ENCODE data around the gene ASTN2.

ASTN2 gene

DNA sequence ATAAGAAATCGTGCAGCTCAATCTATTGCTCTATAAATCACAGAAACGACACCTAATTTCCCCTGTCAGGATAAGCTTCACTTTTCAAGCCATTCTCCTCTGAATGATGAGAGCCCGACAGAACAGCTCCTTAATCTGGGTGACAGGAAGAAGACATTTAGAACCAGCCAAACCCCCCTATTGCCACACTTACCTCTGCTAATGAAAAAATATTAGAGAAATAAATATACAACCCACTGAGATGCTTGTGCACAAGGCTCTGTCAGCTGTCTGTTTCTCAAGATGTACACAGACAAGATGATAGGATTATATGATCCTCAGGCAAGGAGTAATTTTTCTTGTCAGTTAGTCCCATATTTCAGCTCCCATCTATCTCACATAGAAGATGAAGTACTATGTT is 785.2 kb downstream of the ASTN2 start:
- no peaks in the 10 kb centered on the region for H3K27me3 ChIP-seq (replicated peaks; ENCODE audit: control insufficient read depth, insufficient read depth, low read length)
- TF ChIP-seq CTCF (IDR thresholded peaks at IDR 0.05; ENCODE audit: insufficient read depth, low read length, poor library complexity, severe bottlenecking) = no peak
- no peak overlapping the region for H3K4me3 ChIP-seq (replicated peaks; ENCODE audit: low read depth, low read length)
- no peaks in the 10 kb centered on the region for H3K36me3 ChIP-seq (ENCODE audit: control insufficient read depth, insufficient read depth, low read length)
- DNase-seq (ENCODE audit: extremely low read depth, insufficient read length) = no peak

GRCh38 chr9:116628716-116629115 is 786.1 kb downstream of the ASTN2 start:
- no peak for TF ChIP-seq CTCF (IDR thresholded peaks at IDR 0.05; ENCODE audit: insufficient read depth, low read length, poor library complexity, severe bottlenecking)
- no peak for DNase-seq (ENCODE audit: extremely low read depth, insufficient read length)
- Histone ChIP-seq H3K27me3 (replicated peaks; ENCODE audit: control insufficient read depth, insufficient read depth, low read length) (no peaks in the 10 kb centered on the region), H3K36me3 (ENCODE audit: control insufficient read depth, insufficient read depth, low read length) (no peaks in the 10 kb centered on the region), H3K4me3 (replicated peaks; ENCODE audit: low read depth, low read length) (no peak overlapping the region)

DNA sequence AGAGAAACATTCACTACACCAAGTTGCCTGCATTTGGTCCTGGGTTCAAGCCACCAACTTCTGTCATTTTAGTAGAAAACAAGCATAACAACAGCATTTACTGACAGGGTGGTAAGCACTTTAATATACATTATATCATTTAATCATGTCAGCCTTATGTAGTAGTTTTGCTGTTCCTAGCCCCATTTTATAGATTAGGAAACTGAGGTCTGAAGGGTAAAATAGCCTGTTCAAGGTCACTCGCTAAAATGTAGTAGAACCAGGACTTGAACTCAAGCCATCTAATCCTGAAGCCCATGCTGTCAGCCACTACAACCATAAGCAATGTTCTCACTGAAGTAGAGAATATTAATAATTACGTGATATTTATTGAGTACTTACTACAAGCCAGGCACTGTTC is 787.4 kb downstream of the ASTN2 start:
- no peaks in the 10 kb centered on the region; the same call in 1 of the 2 replicates for H3K36me3 ChIP-seq (ENCODE audit: control insufficient read depth, insufficient read depth, low read length)
- H3K4me3 ChIP-seq (replicated peaks; ENCODE audit: low read depth, low read length) = no peak overlapping the region
- TF ChIP-seq CTCF (IDR thresholded peaks at IDR 0.05; ENCODE audit: insufficient read depth, low read length, poor library complexity, severe bottlenecking) = no peak
- no peak for DNase-seq (ENCODE audit: extremely low read depth, insufficient read length)
- no peaks in the 10 kb centered on the region for H3K27me3 ChIP-seq (replicated peaks; ENCODE audit: control insufficient read depth, insufficient read depth, low read length)

- DNase-seq (ENCODE audit: extremely low read depth, insufficient read length) = no peak
- Histone ChIP-seq H3K4me3 (replicated peaks; ENCODE audit: low read depth, low read length) (no peak overlapping the region), H3K27me3 (replicated peaks; ENCODE audit: control insufficient read depth, insufficient read depth, low read length) (no peaks in the 10 kb centered on the region), H3K36me3 (ENCODE audit: control insufficient read depth, insufficient read depth, low read length) (no peaks in the 10 kb centered on the region; the same call in 1 of the 2 replicates)
- no peak for TF ChIP-seq CTCF (IDR thresholded peaks at IDR 0.05; ENCODE audit: insufficient read depth, low read length, poor library complexity, severe bottlenecking)
Measured at GRCh38 chr9:116626762-116627161, 788.1 kb downstream of the ASTN2 start.

GRCh38 chr9:116623715-116624114 is 791.1 kb downstream of the ASTN2 start:
- Histone ChIP-seq H3K27me3 (replicated peaks; ENCODE audit: control insufficient read depth, insufficient read depth, low read length) (no peaks in the 10 kb centered on the region), H3K36me3 (ENCODE audit: control insufficient read depth, insufficient read depth, low read length) (peaks cover 1% of the 10 kb centered on the region), H3K4me3 (replicated peaks; ENCODE audit: low read depth, low read length) (no peak overlapping the region)
- DNase-seq (ENCODE audit: extremely low read depth, insufficient read length) = no peak
- TF ChIP-seq CTCF (IDR thresholded peaks at IDR 0.05; ENCODE audit: insufficient read depth, low read length, poor library complexity, severe bottlenecking) = no peak

- H3K36me3 ChIP-seq (ENCODE audit: control insufficient read depth, insufficient read depth, low read length) = peaks cover 3% of the 10 kb centered on the region
- H3K27me3 ChIP-seq (replicated peaks; ENCODE audit: control insufficient read depth, insufficient read depth, low read length) = no peaks in the 10 kb centered on the region
- DNase-seq (ENCODE audit: extremely low read depth, insufficient read length) = no peak
- no peak for TF ChIP-seq CTCF (IDR thresholded peaks at IDR 0.05; ENCODE audit: insufficient read depth, low read length, poor library complexity, severe bottlenecking)
- no peak overlapping the region for H3K4me3 ChIP-seq (replicated peaks; ENCODE audit: low read depth, low read length)
Measured at GRCh38 chr9:116617389-116617788, 797.5 kb downstream of the ASTN2 start.

Data from GM06990 (cell line).